GM12864 (cell line): Measurements from ENCODE around the gene ZNF789.

ENCODE experiments used
- DNase-seq: peaks from one replicate; pipeline ENCODE4 v3.0.0-alpha.2; 2011; ENCODE audit warnings: low read depth
- H3K4me3 ChIP-seq: 2 replicates; pipeline ENCODE4 v1.5.1; 2011; ENCODE audit warnings: mild to moderate bottlenecking, low read depth, low read length, control low read depth
- CTCF ChIP-seq: IDR thresholded peaks from 2 replicates; pipeline ENCODE4 v1.5.1; 2011; ENCODE audit warnings: low read depth, mild to moderate bottlenecking, moderate library complexity, low read length, control low read depth, inconsistent platforms; ENCODE audit errors: missing control alignments

The ZNF789 gene

GRCh38 chr7:99457650-99458493, 14.8 kb upstream of the ZNF789 start:
- no peak overlapping the region for H3K4me3 ChIP-seq
- no peak for TF ChIP-seq CTCF
- DNase-seq, result no peak

- no peak overlapping the region for H3K4me3 ChIP-seq
- TF ChIP-seq CTCF, result peak; percentile 61
- DNase-seq, result no peak
These were observed 13.6 kb upstream of the ZNF789 start for GRCh38 chr7:99459087-99459486.

GRCh38 chr7:99460651-99461050, 12.0 kb upstream of the ZNF789 start:
- no peak for TF ChIP-seq CTCF
- H3K4me3 ChIP-seq, result no peak overlapping the region
- DNase-seq, result no peak

GRCh38 chr7:99461221-99461620, 11.5 kb upstream of the ZNF789 start:
- peak; percentile 24 for TF ChIP-seq CTCF
- H3K4me3 ChIP-seq, result no peak overlapping the region
- no peak for DNase-seq

- peak overlapping the region; percentile 87 for H3K4me3 ChIP-seq
- DNase-seq, result no peak
These were observed 7.3 kb upstream of the ZNF789 start for GRCh38 chr7:99465421-99465768.

GRCh38 chr7:99468336-99468918, 4.3 kb upstream of the ZNF789 start:
- TF ChIP-seq CTCF, result no peak
- no peak overlapping the region for H3K4me3 ChIP-seq
- no peak for DNase-seq

More at GRCh38 chr7:99465421-99465768, 7.3 kb upstream of the ZNF789 start:
- TF ChIP-seq CTCF, result no peak

- no peak for TF ChIP-seq CTCF
- no peak for DNase-seq
- H3K4me3 ChIP-seq, result no peak overlapping the region
These were observed 3.2 kb upstream of the ZNF789 start for GRCh38 chr7:99469381-99470065.
